Testis (tissue), 2 donors: ENCODE measurements around the gene CTDP1.

Experiments used
- CTCF ChIP-seq, 3 experiments: fragments of 450-650 bp in 2 of 3; fragments of 200-600 bp in 1 of 3; sonication (generic) in 1 of 3; IDR thresholded peaks; one replicate each; pipeline ENCODE4 v1.5.1; 2016 to 2019; ENCODE audit warnings: antibody characterized with exemption in 3 of 3, mild to moderate bottlenecking in 2 of 3, moderate library complexity in 1 of 3
- POLR2A ChIP-seq: fragments of 450-650 bp; IDR thresholded peaks from one replicate; pipeline ENCODE4 v1.6.1; 2017; ENCODE audit warnings: antibody characterized with exemption, mild to moderate bottlenecking, moderate library complexity

DNA sequence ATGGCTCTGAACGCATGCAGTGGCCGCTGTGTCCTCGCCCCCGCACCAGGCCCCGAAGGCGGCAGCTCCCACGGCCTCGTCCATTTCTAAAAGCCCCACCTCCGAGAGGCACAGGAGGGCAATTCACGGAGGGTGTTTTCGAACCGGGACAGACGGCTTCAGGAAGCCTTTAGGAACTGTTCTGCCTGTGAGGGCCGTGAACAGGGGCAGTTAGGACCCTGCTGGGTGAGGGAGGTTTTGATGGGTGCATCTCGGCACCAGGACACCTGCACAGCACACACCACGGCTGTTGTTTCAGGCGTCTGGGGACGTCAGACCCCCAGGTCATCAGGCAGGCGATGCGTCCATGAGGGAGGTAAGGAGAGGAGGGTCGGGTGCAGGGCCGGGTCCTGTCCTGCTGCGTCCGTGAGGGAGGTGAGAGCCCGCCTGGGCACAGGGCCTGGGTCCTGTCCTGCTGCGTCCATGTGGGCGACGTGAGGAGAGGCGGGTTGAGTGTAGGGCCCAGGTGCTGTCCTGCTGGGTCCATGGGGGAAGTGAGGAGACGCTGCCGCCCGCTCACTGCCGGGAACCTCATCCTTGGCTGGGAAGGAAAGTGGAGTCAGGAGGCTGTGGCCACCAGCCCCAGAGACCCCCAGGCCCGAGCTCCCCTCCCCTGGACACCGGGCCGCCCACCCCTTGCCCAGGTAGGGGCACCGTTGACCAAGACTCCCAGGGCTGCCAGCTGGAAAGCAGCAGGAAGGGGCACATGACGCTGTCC lies 92.7 kb downstream of the CTDP1 start:
- no peak for TF ChIP-seq CTCF (IDR thresholded peaks at IDR 0.05)
- TF ChIP-seq POLR2A = no peak
